Measurements from ENCODE around the gene ABCC3.

DNA sequence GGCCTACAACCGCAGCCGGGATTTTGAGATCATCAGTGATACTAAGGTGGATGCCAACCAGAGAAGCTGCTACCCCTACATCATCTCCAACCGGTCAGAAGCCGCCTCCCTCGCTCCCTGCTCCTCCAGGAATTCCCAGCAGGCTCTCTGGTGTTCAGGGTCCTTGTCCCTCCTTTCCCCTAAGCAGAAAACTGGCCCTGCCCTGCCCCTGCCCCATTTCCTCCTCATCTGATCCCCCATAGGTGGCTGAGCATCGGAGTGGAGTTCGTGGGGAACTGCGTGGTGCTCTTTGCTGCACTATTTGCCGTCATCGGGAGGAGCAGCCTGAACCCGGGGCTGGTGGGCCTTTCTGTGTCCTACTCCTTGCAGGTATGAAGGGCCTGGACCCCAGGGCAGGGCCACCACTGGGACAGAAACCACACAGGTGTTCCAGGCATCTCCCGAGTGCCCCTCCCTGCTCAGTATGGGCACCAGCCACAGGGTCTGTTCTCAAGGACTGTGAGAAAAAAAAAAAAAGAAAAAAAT is 43.2 kb downstream of the ABCC3 start:
- TF ChIP-seq, protein P1, sequence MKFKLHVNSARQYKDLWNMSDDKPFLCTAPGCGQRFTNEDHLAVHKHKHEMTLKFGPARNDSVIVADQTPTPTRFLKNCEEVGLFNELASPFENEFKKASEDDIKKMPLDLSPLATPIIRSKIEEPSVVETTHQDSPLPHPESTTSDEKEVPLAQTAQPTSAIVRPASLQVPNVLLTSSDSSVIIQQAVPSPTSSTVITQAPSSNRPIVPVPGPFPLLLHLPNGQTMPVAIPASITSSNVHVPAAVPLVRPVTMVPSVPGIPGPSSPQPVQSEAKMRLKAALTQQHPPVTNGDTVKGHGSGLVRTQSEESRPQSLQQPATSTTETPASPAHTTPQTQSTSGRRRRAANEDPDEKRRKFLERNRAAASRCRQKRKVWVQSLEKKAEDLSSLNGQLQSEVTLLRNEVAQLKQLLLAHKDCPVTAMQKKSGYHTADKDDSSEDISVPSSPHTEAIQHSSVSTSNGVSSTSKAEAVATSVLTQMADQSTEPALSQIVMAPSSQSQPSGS (CRISPR knock-in tag; IDR thresholded peaks at IDR 0.05) = no peak
- no peak for TF ChIP-seq ZNF318 (IDR thresholded peaks at IDR 0.05; ENCODE audit: borderline replicate concordance in 1 of 2, low read depth in 1 of 2)
- TF ChIP-seq SNRNP70 (optimal IDR thresholded peaks at IDR 0.05; ENCODE audit: low read depth, low read length) = no peak
- TF ChIP-seq TRIM24 (IDR thresholded peaks at IDR 0.05) = no peak
- TF ChIP-seq MAZ (CRISPR knock-in tag; conservative IDR thresholded peaks at IDR 0.05 in 1 of 2, IDR thresholded peaks at IDR 0.05 in 1 of 2) = no peak
